Caco-2 (cell line): Measurements from ENCODE around the gene INSYN2B. TPM values are rescaled to one million over a fixed set of nuclear protein-coding genes. Genes with fewer than 3 reads are reported as not detected.

ENCODE experiments used
- BruUV-seq: library from RNA; stranded (reverse); fragments of 400-500 nt; replicated peaks from 2 replicates; lab custom pipeline; 2021; lab: Mats Ljungman, UMichigan
- CTCF ChIA-PET: fragments of 300-600 bp; sonication (Branson Sonifier 250); formaldehyde crosslinking; loops from one replicate; lab custom pipeline; 2022; ENCODE audit warnings: antibody characterized with exemption; lab: Charles Lee
- POLR2A ChIA-PET: fragments of 300-600 bp; sonication (Branson Sonifier 250); formaldehyde crosslinking; loops from one replicate; lab custom pipeline; 2022; ENCODE audit warnings: antibody characterized with exemption; lab: Charles Lee
- DNase-seq, 2 experiments: peaks; one replicate each; pipeline versions ENCODE4 v3.0.0 to v3.0.0-alpha.2; 2020 to 2022
- H3K27me3 ChIP-seq: replicated peaks from 2 replicates; pipeline ENCODE4 v1.6.0; 2011; ENCODE audit warnings: low read length; ENCODE audit not compliant: control insufficient read depth, insufficient read depth
- H3K36me3 ChIP-seq: 2 replicates; pipeline ENCODE4 v1.5.1; 2011; ENCODE audit warnings: low read length; ENCODE audit not compliant: control insufficient read depth, insufficient read depth
- H3K4me1 ChIP-seq: fragments of 250-450 bp; sonication (Bioruptor Pico); 2 replicates; pipeline ENCODE4 v1.5.1; 2020; ENCODE audit warnings: mild to moderate bottlenecking
- H3K4me3 ChIP-seq: 2 replicates; pipeline ENCODE4 v1.5.1; 2011; ENCODE audit warnings: low read depth, mild to moderate bottlenecking, control low read depth, low read length
- H3K9me3 ChIP-seq: fragments of 250-450 bp; sonication (Bioruptor Pico); 2 replicates; pipeline ENCODE4 v1.5.1; 2020; ENCODE audit warnings: mild to moderate bottlenecking, moderate library complexity
- H3K27ac Mint-ChIP-seq: one replicate; pipeline ENCODE4 v1.8.0; 2022; ENCODE audit warnings: mixed read lengths; ENCODE audit not compliant: unreplicated experiment
- H3K27me3 Mint-ChIP-seq: one replicate; pipeline ENCODE4 v1.8.0; 2022; ENCODE audit warnings: mixed read lengths; ENCODE audit not compliant: insufficient read depth, unreplicated experiment
- H3K36me3 Mint-ChIP-seq: one replicate; pipeline ENCODE4 v1.8.0; 2022; ENCODE audit warnings: mild to moderate bottlenecking, mixed read lengths; ENCODE audit not compliant: insufficient read depth, unreplicated experiment
- H3K4me1 Mint-ChIP-seq: one replicate; pipeline ENCODE4 v1.8.0; 2022; ENCODE audit warnings: low read depth, mixed read lengths; ENCODE audit not compliant: unreplicated experiment
- H3K4me3 Mint-ChIP-seq: one replicate; pipeline ENCODE4 v1.8.0; 2022; ENCODE audit warnings: mild to moderate bottlenecking, moderate library complexity, mixed read lengths; ENCODE audit not compliant: unreplicated experiment
- H3K9me3 Mint-ChIP-seq: one replicate; pipeline ENCODE4 v1.8.0; 2022; ENCODE audit warnings: mixed read lengths; ENCODE audit not compliant: unreplicated experiment
- CTCF ChIP-seq, 2 experiments: fragments of 200-600 bp in 1 of 2; IDR thresholded peaks; 1 replicate in 1 of 2; 2 replicates in 1 of 2; pipeline versions ENCODE4 v1.5.1 to v1.8.0; 2011 to 2022; ENCODE audit warnings: antibody characterized with exemption in 1 of 2, control low read depth in 1 of 2, inconsistent platforms in 1 of 2, low read depth in 1 of 2, low read length in 1 of 2, mild to moderate bottlenecking in 1 of 2, moderate library complexity in 1 of 2; ENCODE audit not compliant: insufficient read depth in 1 of 2, severe bottlenecking in 1 of 2, unreplicated experiment in 1 of 2
- intact Hi-C: fragments of 100-400 bp; cut with micrococcal nuclease; formaldehyde crosslinking; loops from one replicate; pipeline ENCODE4 v1.10.0; 2022; ENCODE audit not compliant: unreplicated experiment
- total RNA-seq: library from RNA; stranded (reverse); gene quantifications from 2 replicates; pipeline ENCODE4 v1.2.3, GENCODE V29; 2022

The INSYN2B gene
- total RNA-seq, 1 experiment from 2014 or later, result not detected

- ChIA-PET CTCF (no interaction called here), POLR2A (no interaction called here)
- Mint-ChIP-seq H3K27me3 (no peaks in the 10 kb centered on the region), H3K27ac (no peak overlapping the region), H3K4me1 (no peaks in the 10 kb centered on the region), H3K36me3 (no peaks in the 10 kb centered on the region), H3K4me3 (no peak overlapping the region), H3K9me3 (no peaks in the 10 kb centered on the region)
- intact Hi-C loops, result no loop called here
- H3K4me1 ChIP-seq, result no peaks in the 10 kb centered on the region; the same call in 1 of the 2 replicates
- H3K36me3 ChIP-seq, result no peaks in the 10 kb centered on the region
- DNase-seq, result no peak
- no TSS peak for BruUV-seq
- H3K27me3 ChIP-seq, result no peaks in the 10 kb centered on the region
- no peak for TF ChIP-seq CTCF (IDR thresholded peaks at IDR 0.05; ENCODE audit: insufficient read depth in 1 of 2, low read depth in 1 of 2, low read length in 1 of 2, severe bottlenecking in 1 of 2, unreplicated experiment in 1 of 2)
- no peaks in the 10 kb centered on the region for H3K9me3 ChIP-seq
- H3K4me3 ChIP-seq, result no peak overlapping the region
Observed at GRCh38 chr5:169909945-169910344, 70.3 kb downstream of the INSYN2B start.

- no peaks in the 10 kb centered on the region for H3K36me3 Mint-ChIP-seq
- no TSS peak for BruUV-seq
- no peaks in the 10 kb centered on the region for H3K36me3 ChIP-seq
- H3K4me3 ChIP-seq, result no peak overlapping the region
- intact Hi-C loops, result no loop called here
- no peaks in the 10 kb centered on the region for H3K9me3 ChIP-seq
- no peak overlapping the region for H3K4me3 Mint-ChIP-seq
- ChIA-PET CTCF (no interaction called here), POLR2A (no interaction called here)
- H3K27me3 Mint-ChIP-seq, result no peaks in the 10 kb centered on the region
- H3K27ac Mint-ChIP-seq, result no peak overlapping the region
- no peaks in the 10 kb centered on the region for H3K27me3 ChIP-seq
- H3K9me3 Mint-ChIP-seq, result no peaks in the 10 kb centered on the region
- no peak for DNase-seq
- H3K4me1 Mint-ChIP-seq, result no peaks in the 10 kb centered on the region
- no peaks in the 10 kb centered on the region; the same call in 1 of the 2 replicates for H3K4me1 ChIP-seq
- TF ChIP-seq CTCF (IDR thresholded peaks at IDR 0.05; ENCODE audit: insufficient read depth in 1 of 2, low read depth in 1 of 2, low read length in 1 of 2, severe bottlenecking in 1 of 2, unreplicated experiment in 1 of 2), result no peak
Observed at GRCh38 chr5:169908864-169909263, 71.4 kb downstream of the INSYN2B start.

GRCh38 chr5:169906745-169907649, 73.3 kb downstream of the INSYN2B start:
- H3K27me3 ChIP-seq, result no peaks in the 10 kb centered on the region
- BruUV-seq, result no TSS peak
- H3K9me3 ChIP-seq, result no peaks in the 10 kb centered on the region
- TF ChIP-seq CTCF (IDR thresholded peaks at IDR 0.05; ENCODE audit: insufficient read depth in 1 of 2, low read depth in 1 of 2, low read length in 1 of 2, severe bottlenecking in 1 of 2, unreplicated experiment in 1 of 2), result no peak
- POLR2A ChIA-PET, result no interaction called here
- no peak overlapping the region for H3K4me3 ChIP-seq
- H3K4me3 Mint-ChIP-seq, result no peak overlapping the region
- no peaks in the 10 kb centered on the region for H3K36me3 ChIP-seq
- H3K4me1 ChIP-seq, result no peaks in the 10 kb centered on the region; the same call in 1 of the 2 replicates
- H3K27me3 Mint-ChIP-seq, result no peaks in the 10 kb centered on the region
- DNase-seq, result no peak
- no peak overlapping the region for H3K27ac Mint-ChIP-seq
- H3K4me1 Mint-ChIP-seq, result no peaks in the 10 kb centered on the region
- CTCF ChIA-PET, result no interaction called here
- H3K9me3 Mint-ChIP-seq, result no peaks in the 10 kb centered on the region
- H3K36me3 Mint-ChIP-seq, result no peaks in the 10 kb centered on the region
- intact Hi-C loops, result no loop called here
